ENCODE data around the gene ARL3. TPM values are rescaled to one million over a fixed set of nuclear protein-coding genes. Genes with fewer than 3 reads are reported as not detected.

ARL3 gene
- total and polyA plus RNA-seq, 7 donors: 4.6 to 12.0 (median 8.3) TPM

- Histone ChIP-seq H3K9me3 (no peaks in the 10 kb centered on the region), H3K27me3 (no peaks in the 10 kb centered on the region), H3K4me3 (no peak overlapping the region), H3K4me1 (peaks cover 0 to 25% (median 17%) of the 10 kb centered on the region in 4 donors), H3K36me3 (no peaks in the 10 kb centered on the region), H3K27ac (no peak overlapping the region)
- intact Hi-C loops (cut with DNase I): no loop called here
- no peak for TF ChIP-seq POLR2AphosphoS5 (IDR thresholded peaks at IDR 0.05)
- TF ChIP-seq CTCF (IDR thresholded peaks at IDR 0.05): no peak
- no peak for TF ChIP-seq EP300 (IDR thresholded peaks at IDR 0.05)
- no peak for TF ChIP-seq POLR2A (IDR thresholded peaks at IDR 0.05)
- WGBS, 2 donors: 27 to 58% methylated on average over 2 of the region's 2 CpGs
- no peak for DNase-seq
Observed at GRCh38 chr10:102639537-102639936, 74.7 kb downstream of the ARL3 start.

DNA sequence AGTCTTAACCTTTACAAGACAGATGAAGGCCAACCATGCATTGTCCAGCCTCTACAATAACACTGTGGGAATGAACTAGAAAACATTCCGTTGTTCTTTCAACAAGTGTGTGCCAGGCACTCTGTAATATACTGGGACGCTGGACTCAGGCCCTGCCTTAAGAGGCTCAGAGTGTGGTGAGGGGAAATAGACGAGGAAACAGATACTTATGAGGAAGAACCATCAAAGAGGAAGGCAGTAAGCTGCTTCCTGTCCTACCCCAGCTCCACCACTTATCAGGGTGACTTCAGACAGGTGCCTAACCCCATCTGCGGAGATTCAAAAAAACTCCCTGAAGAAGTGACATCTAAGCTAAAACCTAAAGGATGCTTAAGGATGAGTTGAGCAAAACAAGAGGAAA, 78.8 kb downstream of the ARL3 start:
- TF ChIP-seq EP300 (IDR thresholded peaks at IDR 0.05): no peak
- TF ChIP-seq CTCF (IDR thresholded peaks at IDR 0.05): no peak
- H3K4me1 ChIP-seq: peaks cover 0 to 57% (median 53%) of the 10 kb centered on the region in 4 donors
- 37 to 63% methylated on average over 4 of the region's 4 CpGs for WGBS, 2 donors
- H3K27ac ChIP-seq: peak overlapping the region in 3 of 4 donors; percentile 4 to 94 (median 91)
- intact Hi-C loops (cut with DNase I): no loop called here
- no peaks in the 10 kb centered on the region for H3K27me3 ChIP-seq
- H3K4me3 ChIP-seq: no peak overlapping the region
- no peak for DNase-seq
- H3K36me3 ChIP-seq: no peaks in the 10 kb centered on the region
- no peaks in the 10 kb centered on the region for H3K9me3 ChIP-seq

DNA sequence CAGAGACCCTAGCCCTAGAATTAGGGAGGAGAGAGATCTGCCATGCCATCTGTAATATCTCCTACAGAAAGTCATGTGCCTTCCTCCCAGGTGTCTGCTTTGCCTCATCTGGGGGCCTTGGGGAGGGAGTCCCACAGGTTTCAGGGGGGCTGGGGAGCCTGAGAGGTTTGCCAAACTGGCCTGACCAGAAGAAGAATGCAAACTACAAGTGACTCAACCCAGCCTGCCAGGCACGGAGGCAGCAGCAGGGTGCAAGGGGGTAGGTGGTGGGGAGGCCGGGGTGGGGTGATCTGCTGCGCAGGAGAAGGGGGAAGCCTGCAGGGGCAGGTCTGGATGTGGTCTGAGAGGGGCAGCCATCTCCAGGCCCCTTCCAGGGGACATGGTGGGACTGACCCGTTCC, 79.5 kb downstream of the ARL3 start:
- no peak for TF ChIP-seq CTCF (IDR thresholded peaks at IDR 0.05)
- no peak for TF ChIP-seq EP300 (IDR thresholded peaks at IDR 0.05)
- no peak for TF ChIP-seq POLR2A (IDR thresholded peaks at IDR 0.05)
- TF ChIP-seq POLR2AphosphoS5 (IDR thresholded peaks at IDR 0.05): no peak
- H3K27me3 ChIP-seq: no peaks in the 10 kb centered on the region
- H3K9me3 ChIP-seq: no peaks in the 10 kb centered on the region
- no peak overlapping the region for H3K4me3 ChIP-seq
- WGBS, 2 donors: 66 to 69% methylated on average over 4 of the region's 4 CpGs
- H3K27ac ChIP-seq: peak overlapping the region in 3 of 4 donors; percentile 4 to 94 (median 91)
- intact Hi-C loops (cut with DNase I): no loop called here
- H3K36me3 ChIP-seq: peaks cover 0 to 7% (median 0%) of the 10 kb centered on the region in 4 donors
- H3K4me1 ChIP-seq: peaks cover 0 to 64% (median 60%) of the 10 kb centered on the region in 4 donors
- DNase-seq: no peak

DNA sequence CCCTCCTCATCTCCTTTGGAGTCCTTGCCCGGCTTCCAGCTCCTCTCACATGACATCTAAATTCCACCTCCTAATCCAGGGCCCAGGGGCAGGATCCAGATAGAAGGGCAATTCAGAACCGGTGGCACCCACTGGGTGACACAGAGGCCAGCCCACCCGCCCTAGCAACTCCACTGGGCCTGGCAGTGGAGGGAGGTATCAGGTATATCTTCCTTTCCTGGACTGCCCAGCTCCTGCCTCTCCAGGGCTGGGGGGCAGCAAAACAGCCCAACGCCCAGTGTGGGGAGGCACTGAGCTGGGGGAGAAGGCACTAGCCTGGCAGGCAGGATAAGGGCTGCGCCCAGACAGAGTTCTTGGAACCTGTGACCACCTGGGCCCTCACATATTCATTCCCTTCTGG, 80.3 kb downstream of the ARL3 start:
- H3K9me3 ChIP-seq: no peaks in the 10 kb centered on the region
- no peak for TF ChIP-seq POLR2AphosphoS5 (IDR thresholded peaks at IDR 0.05)
- no peak for TF ChIP-seq POLR2A (IDR thresholded peaks at IDR 0.05)
- no peak for TF ChIP-seq EP300 (IDR thresholded peaks at IDR 0.05)
- no peak for TF ChIP-seq CTCF (IDR thresholded peaks at IDR 0.05)
- H3K36me3 ChIP-seq: peaks cover 0 to 7% (median 0%) of the 10 kb centered on the region in 4 donors
- H3K4me1 ChIP-seq: peaks cover 0 to 72% (median 68%) of the 10 kb centered on the region in 4 donors
- whole genome bisulfite sequencing, 2 donors: 81 to 89% methylated on average over 5 of the region's 5 CpGs
- no peaks in the 10 kb centered on the region for H3K27me3 ChIP-seq
- no peak for DNase-seq
- H3K4me3 ChIP-seq: no peak overlapping the region
- intact Hi-C loops (cut with DNase I): no loop called here
- H3K27ac ChIP-seq: peak overlapping the region; percentile 52 to 94 (median 82)

GRCh38 chr10:102633287-102633686, 80.9 kb downstream of the ARL3 start:
- H3K4me3 ChIP-seq: no peak overlapping the region

More at GRCh38 chr10:102633287-102633686, 80.9 kb downstream of the ARL3 start:
- Histone ChIP-seq H3K9me3 (no peaks in the 10 kb centered on the region), H3K27ac (peak overlapping the region; percentile 52 to 94 (median 82)), H3K27me3 (no peaks in the 10 kb centered on the region), H3K4me1 (peaks cover 0 to 78% (median 74%) of the 10 kb centered on the region in 4 donors), H3K36me3 (peaks cover 0 to 7% (median 0%) of the 10 kb centered on the region in 4 donors)
- no peak for DNase-seq
- intact Hi-C loops (cut with DNase I): no loop called here
- 37 to 66% methylated on average over 6 of the region's 6 CpGs for WGBS, 2 donors
- TF ChIP-seq CTCF (IDR thresholded peaks at IDR 0.05) (no peak), EP300 (IDR thresholded peaks at IDR 0.05) (no peak), POLR2A (IDR thresholded peaks at IDR 0.05) (no peak), POLR2AphosphoS5 (IDR thresholded peaks at IDR 0.05) (no peak)

Measured in sigmoid colon (tissue), 7 donors.